Bronchial epithelial cell (primary cell): ENCODE data around the gene ABHD12B. TPM values are rescaled to one million over a fixed set of nuclear protein-coding genes. Genes with fewer than 3 reads are reported as not detected.

Source experiments
- DNase-seq: peaks from one replicate; pipeline ENCODE4 v3.0.0-alpha.2; 2010; ENCODE audit warnings: low read depth
- FAIRE-seq: peaks from 2 replicates; lab custom pipeline; 2011; peaks lifted over from hg19 to GRCh38; lab: Jason Lieb, UNC
- H3K27me3 ChIP-seq: 2 replicates; pipeline ENCODE4 v1.5.1; 2011; ENCODE audit warnings: low read length; ENCODE audit not compliant: control insufficient read depth, insufficient read depth
- H3K36me3 ChIP-seq: 2 replicates; pipeline ENCODE4 v1.5.1; 2011; ENCODE audit warnings: low read length; ENCODE audit not compliant: control insufficient read depth, insufficient read depth
- H3K4me3 ChIP-seq: 2 replicates; pipeline ENCODE4 v1.5.1; 2011; ENCODE audit warnings: mild to moderate bottlenecking, low read depth, low read length, control low read depth
- total RNA-seq: library from RNA; depleted of rRNA; stranded (reverse); fragments of >200 nt; gene quantifications from 2 replicates; pipeline ENCODE4 v1.2.1, GENCODE V29; 2014
- TF ChIP-seq, protein P1 (sequence below): IDR thresholded peaks from 2 replicates; pipeline ENCODE4 v1.5.1; 2011; ENCODE audit warnings: mild to moderate bottlenecking, moderate library complexity, low read length, control low read depth, inconsistent platforms; ENCODE audit not compliant: insufficient read depth, severe bottlenecking

The ABHD12B gene
- total RNA-seq, 1 donor from 2014 or later: not detected

- Histone ChIP-seq H3K4me3 (peak within 1 kb of the TSS; percentile 98), H3K36me3 (peaks cover 4% of the 10 kb centered on the region), H3K27me3 (no peaks in the 10 kb centered on the region)
- DNase-seq (peak; percentile 54), FAIRE-seq (no peak)
- TF ChIP-seq, protein P1, sequence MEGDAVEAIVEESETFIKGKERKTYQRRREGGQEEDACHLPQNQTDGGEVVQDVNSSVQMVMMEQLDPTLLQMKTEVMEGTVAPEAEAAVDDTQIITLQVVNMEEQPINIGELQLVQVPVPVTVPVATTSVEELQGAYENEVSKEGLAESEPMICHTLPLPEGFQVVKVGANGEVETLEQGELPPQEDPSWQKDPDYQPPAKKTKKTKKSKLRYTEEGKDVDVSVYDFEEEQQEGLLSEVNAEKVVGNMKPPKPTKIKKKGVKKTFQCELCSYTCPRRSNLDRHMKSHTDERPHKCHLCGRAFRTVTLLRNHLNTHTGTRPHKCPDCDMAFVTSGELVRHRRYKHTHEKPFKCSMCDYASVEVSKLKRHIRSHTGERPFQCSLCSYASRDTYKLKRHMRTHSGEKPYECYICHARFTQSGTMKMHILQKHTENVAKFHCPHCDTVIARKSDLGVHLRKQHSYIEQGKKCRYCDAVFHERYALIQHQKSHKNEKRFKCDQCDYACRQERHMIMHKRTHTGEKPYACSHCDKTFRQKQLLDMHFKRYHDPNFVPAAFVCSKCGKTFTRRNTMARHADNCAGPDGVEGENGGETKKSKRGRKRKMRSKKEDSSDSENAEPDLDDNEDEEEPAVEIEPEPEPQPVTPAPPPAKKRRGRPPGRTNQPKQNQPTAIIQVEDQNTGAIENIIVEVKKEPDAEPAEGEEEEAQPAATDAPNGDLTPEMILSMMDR: no peak
Observed at GRCh38 chr14:50943943-50944646, 72.2 kb downstream of the ABHD12B start, which contains the start of gene PYGL. Gene PYGL (minus strand): TSS chr14:50944483. CDS start chr14:50944403, 80 bp downstream.

- peak; percentile 80 for DNase-seq
- Histone ChIP-seq H3K36me3 (peaks cover 4% of the 10 kb centered on the region), H3K27me3 (no peaks in the 10 kb centered on the region), H3K4me3 (peak overlapping the region; percentile 98)
- FAIRE-seq: no peak
- TF ChIP-seq, protein P1: no peak
Observed at GRCh38 chr14:50944647-50945413, 73.0 kb downstream of the ABHD12B start.

DNA sequence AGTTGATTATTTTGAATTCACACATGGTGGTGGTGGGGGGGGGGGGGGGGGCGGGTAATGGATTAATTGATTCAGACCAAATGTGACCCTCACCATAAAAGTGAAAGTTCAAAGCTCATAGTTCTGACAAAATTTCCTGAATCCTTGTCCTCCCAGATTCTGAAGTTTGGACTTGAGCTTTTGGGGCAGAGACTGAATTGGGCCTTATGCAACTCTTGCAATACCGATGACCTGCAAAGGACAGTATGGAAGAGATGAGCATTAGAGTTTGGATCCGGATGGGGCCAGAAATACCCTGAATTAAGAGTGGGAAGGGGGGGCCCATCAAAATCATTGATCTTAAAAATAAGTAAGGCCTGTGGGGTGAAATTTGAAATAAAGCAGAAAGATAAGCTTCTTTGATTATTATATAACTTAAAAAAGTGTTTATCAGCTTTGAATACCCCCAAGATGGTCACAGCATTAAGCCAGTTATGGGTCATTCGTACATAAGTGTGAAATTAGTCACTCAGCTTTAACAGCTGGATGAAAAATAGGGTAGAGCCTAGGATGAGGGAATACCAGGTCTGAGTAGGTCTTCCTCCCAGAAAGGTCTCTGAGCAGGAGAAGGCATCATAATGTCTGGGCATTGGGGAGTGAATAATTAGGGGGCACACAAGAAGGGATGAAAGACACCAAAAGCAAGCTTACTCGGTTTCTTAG, 74.5 kb downstream of the ABHD12B start:
- TF ChIP-seq, protein P1: no peak
- peaks cover 2% of the 10 kb centered on the region for H3K36me3 ChIP-seq
- no peak overlapping the region for H3K4me3 ChIP-seq
- H3K27me3 ChIP-seq: no peaks in the 10 kb centered on the region
- DNase-seq (no peak), FAIRE-seq (no peak)

- FAIRE-seq (no peak), DNase-seq (peak; percentile 35)
- H3K36me3 ChIP-seq: no peaks in the 10 kb centered on the region
- H3K4me3 ChIP-seq: no peak overlapping the region
- TF ChIP-seq, protein P1: no peak
- no peaks in the 10 kb centered on the region for H3K27me3 ChIP-seq
Observed at GRCh38 chr14:50947446-50947845, 75.6 kb downstream of the ABHD12B start.

GRCh38 chr14:50948205-50948604, 76.4 kb downstream of the ABHD12B start:
- no peak overlapping the region for H3K4me3 ChIP-seq
- TF ChIP-seq, protein P1: no peak
- no peaks in the 10 kb centered on the region for H3K36me3 ChIP-seq
- DNase-seq: no peak
- H3K27me3 ChIP-seq: no peaks in the 10 kb centered on the region
- no peak for FAIRE-seq
